ENCODE measurements around the gene RPTOR. TPM values are rescaled to one million over a fixed set of nuclear protein-coding genes. Genes with fewer than 3 reads are reported as not detected.

RPTOR gene
- total RNA-seq, 6 experiments from 2014 or later = 34.4 to 39.2 (median 35.5) TPM

DNA sequence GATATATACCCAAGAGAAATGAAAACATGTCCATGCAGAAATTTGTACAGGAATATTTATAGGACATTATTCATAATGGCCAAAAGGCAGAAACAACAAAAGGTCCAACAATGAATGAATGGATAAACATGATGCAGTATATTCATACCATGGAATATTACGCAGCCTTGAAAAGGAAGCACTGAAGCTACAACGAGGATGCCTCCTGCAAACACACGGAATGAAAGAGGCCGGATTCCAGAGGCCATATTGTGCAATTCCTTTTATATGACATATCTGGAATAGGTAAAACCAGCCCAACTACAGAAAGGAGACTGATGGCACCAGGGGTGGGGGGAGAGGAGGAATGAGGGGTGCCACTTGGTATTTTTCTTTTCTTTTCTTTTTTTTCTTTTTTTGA is 432.5 kb downstream of the RPTOR start:
- no peaks in the 10 kb centered on the region for H3K9me3 Mint-ChIP-seq
- TF ChIP-seq, protein P1, sequence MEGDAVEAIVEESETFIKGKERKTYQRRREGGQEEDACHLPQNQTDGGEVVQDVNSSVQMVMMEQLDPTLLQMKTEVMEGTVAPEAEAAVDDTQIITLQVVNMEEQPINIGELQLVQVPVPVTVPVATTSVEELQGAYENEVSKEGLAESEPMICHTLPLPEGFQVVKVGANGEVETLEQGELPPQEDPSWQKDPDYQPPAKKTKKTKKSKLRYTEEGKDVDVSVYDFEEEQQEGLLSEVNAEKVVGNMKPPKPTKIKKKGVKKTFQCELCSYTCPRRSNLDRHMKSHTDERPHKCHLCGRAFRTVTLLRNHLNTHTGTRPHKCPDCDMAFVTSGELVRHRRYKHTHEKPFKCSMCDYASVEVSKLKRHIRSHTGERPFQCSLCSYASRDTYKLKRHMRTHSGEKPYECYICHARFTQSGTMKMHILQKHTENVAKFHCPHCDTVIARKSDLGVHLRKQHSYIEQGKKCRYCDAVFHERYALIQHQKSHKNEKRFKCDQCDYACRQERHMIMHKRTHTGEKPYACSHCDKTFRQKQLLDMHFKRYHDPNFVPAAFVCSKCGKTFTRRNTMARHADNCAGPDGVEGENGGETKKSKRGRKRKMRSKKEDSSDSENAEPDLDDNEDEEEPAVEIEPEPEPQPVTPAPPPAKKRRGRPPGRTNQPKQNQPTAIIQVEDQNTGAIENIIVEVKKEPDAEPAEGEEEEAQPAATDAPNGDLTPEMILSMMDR (IDR thresholded peaks at IDR 0.05) = no peak
- no peak overlapping the region for H3K4me3 Mint-ChIP-seq
- H3K27ac Mint-ChIP-seq = no peak overlapping the region
- peaks cover 28% of the 10 kb centered on the region for H3K27me3 Mint-ChIP-seq (ENCODE audit: insufficient read depth)
- H3K36me3 Mint-ChIP-seq (ENCODE audit: low read depth) = 0 out of 2 replicates have a peak, but pooled peaks cover 4% of the 10 kb centered on the region
- no peak for DNase-seq
- H3K4me1 Mint-ChIP-seq (ENCODE audit: low read depth) = peaks cover 11% of the 10 kb centered on the region

GRCh38 chr17:80978499-80979497 is 434.2 kb downstream of the RPTOR start:
- H3K27ac Mint-ChIP-seq = no peak overlapping the region
- 0 out of 2 replicates have a peak, but pooled peaks cover 4% of the 10 kb centered on the region for H3K36me3 Mint-ChIP-seq (ENCODE audit: low read depth)
- no peak overlapping the region for H3K4me3 Mint-ChIP-seq
- TF ChIP-seq, protein P1 (IDR thresholded peaks at IDR 0.05) = no peak
- H3K27me3 Mint-ChIP-seq (ENCODE audit: insufficient read depth) = peaks cover 38% of the 10 kb centered on the region
- no peak for DNase-seq
- peaks cover 19% of the 10 kb centered on the region for H3K4me1 Mint-ChIP-seq (ENCODE audit: low read depth)
- H3K9me3 Mint-ChIP-seq = no peaks in the 10 kb centered on the region

DNA sequence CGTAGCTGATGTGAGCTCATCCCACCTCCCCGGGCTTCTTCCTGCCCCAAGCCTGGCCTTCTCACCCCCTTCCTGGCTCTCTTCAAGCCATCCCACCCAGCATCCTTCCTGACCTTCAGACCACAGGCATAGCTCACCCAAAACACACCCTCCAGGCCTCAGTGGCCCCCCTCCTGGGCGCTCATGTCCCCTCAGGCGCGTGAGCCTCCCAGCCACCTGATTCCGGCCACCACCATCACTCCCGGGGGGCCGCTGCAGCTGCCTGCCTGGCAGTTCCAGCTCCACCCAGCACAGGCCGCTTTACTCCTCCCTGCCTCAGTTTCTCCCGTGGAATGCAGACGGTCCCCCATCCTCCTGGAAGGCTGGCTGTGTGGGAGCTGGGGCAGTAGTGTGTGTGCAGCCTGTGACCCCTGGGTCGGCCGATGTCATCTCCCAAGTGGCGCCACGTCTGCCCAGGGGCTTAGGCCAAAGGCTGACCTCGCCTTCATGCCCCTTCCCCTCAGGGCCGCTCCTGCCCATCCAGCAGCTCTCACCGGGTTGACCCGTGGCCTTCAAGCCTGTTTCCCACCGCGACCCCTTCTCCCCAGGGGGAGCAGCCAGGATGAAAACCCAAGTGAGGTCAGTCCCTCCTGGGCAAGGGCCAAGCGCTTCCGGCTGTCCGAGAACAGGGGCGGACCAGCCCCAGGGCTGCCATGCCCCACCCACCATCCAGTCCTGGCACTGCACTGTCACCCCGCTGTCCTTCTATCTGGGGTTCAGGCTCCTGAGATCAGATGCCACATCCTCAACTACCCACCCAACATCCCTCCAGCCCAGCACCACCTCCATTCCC is 435.1 kb downstream of the RPTOR start:
- H3K36me3 Mint-ChIP-seq (ENCODE audit: low read depth) = 0 out of 2 replicates have a peak, but pooled peaks cover 4% of the 10 kb centered on the region
- TF ChIP-seq, protein P1 (IDR thresholded peaks at IDR 0.05) = no peak
- no peak overlapping the region for H3K27ac Mint-ChIP-seq
- no peak overlapping the region for H3K4me3 Mint-ChIP-seq
- DNase-seq = no peak
- peaks cover 31% of the 10 kb centered on the region for H3K27me3 Mint-ChIP-seq (ENCODE audit: insufficient read depth)
- no peaks in the 10 kb centered on the region for H3K9me3 Mint-ChIP-seq
- peaks cover 28% of the 10 kb centered on the region for H3K4me1 Mint-ChIP-seq (ENCODE audit: low read depth)

- Mint-ChIP-seq H3K4me3 (peak overlapping the region; percentile 45), H3K9me3 (no peaks in the 10 kb centered on the region), H3K27ac (peak overlapping the region; percentile 22), H3K27me3 (ENCODE audit: insufficient read depth) (peaks cover 27% of the 10 kb centered on the region), H3K36me3 (ENCODE audit: low read depth) (0 out of 2 replicates have a peak, but pooled peaks cover 4% of the 10 kb centered on the region), H3K4me1 (ENCODE audit: low read depth) (peaks cover 32% of the 10 kb centered on the region)
- peak; percentile 39 for DNase-seq
- TF ChIP-seq, protein P1 (IDR thresholded peaks at IDR 0.05) = no peak
Observed at GRCh38 chr17:80980397-80981061, 435.9 kb downstream of the RPTOR start.

Measured in HFFc6 (cell line).